DND-41 (cell line): Measurements from ENCODE around the gene MAML3.

Experiments
- CTCF ChIP-seq: IDR thresholded peaks from 2 replicates; pipeline ENCODE4 v1.5.1; 2012; ENCODE audit warnings: borderline replicate concordance, low read length, moderate library complexity, mild to moderate bottlenecking; ENCODE audit not compliant: poor library complexity, severe bottlenecking; ENCODE audit errors: extremely low read depth
- EZH2 ChIP-seq: IDR thresholded peaks from 3 replicates; pipeline ENCODE4 v1.6.1; 2012; ENCODE audit warnings: borderline replicate concordance, low read depth, mild to moderate bottlenecking, moderate library complexity, low read length, inconsistent platforms; ENCODE audit not compliant: severe bottlenecking

GRCh38 chr4:140113653-140114052 lies 40.3 kb downstream of the MAML3 start:
- TF ChIP-seq EZH2 (no peak), CTCF (no peak)
